Activated CD4-positive, alpha-beta memory T cell treated with anti-CD3 and anti-CD28 coated beads, Interleukin-2, amount 10 ng/mL, durations not matched to agents 7 days and 5 days (primary cell): ENCODE results near the gene SPINK14. TPM values are rescaled to one million over a fixed set of nuclear protein-coding genes. Genes with fewer than 3 reads are reported as not detected.

ENCODE experiments used
- CTCF ChIA-PET: fragments of 350-600 bp; sonication (Branson Sonifier 250); formaldehyde crosslinking; loops from one replicate; lab custom pipeline; 2021; ENCODE audit warnings: antibody characterized with exemption, inconsistent platforms; lab: Charles Lee
- POLR2A ChIA-PET: fragments of 350-600 bp; sonication (Branson Sonifier 250); formaldehyde crosslinking; loops from one replicate; lab custom pipeline; 2021; ENCODE audit warnings: antibody characterized with exemption; lab: Charles Lee
- DNase-seq: peaks from one replicate; pipeline ENCODE4 v3.0.0-alpha.2; 2020
- H3K27ac Mint-ChIP-seq: one replicate; pipeline ENCODE4 v1.8.0; 2021; ENCODE audit warnings: mild to moderate bottlenecking, mixed read lengths
- H3K27me3 Mint-ChIP-seq: one replicate; pipeline ENCODE4 v1.8.0; 2021; ENCODE audit warnings: mixed read lengths
- H3K36me3 Mint-ChIP-seq: one replicate; pipeline ENCODE4 v1.8.0; 2021; ENCODE audit warnings: low read depth, mixed read lengths
- H3K4me1 Mint-ChIP-seq: one replicate; pipeline ENCODE4 v1.8.0; 2021; ENCODE audit warnings: mixed read lengths
- H3K4me3 Mint-ChIP-seq: one replicate; pipeline ENCODE4 v1.8.0; 2021; ENCODE audit warnings: mild to moderate bottlenecking, mixed read lengths
- H3K9me3 Mint-ChIP-seq: one replicate; pipeline ENCODE4 v1.8.0; 2021; ENCODE audit warnings: mixed read lengths
- total RNA-seq, 2 experiments: library from RNA; stranded (reverse); gene quantifications; one replicate each; pipeline ENCODE4 v1.2.3, GENCODE V29; 2021

Gene SPINK14
- not detected for total RNA-seq

- no peaks in the 10 kb centered on the region for H3K36me3 Mint-ChIP-seq
- ChIA-PET CTCF (no interaction called here), POLR2A (no interaction called here)
- H3K9me3 Mint-ChIP-seq = no peaks in the 10 kb centered on the region
- H3K4me3 Mint-ChIP-seq = no peak within 1 kb of the TSS
- peaks cover 9% of the 10 kb centered on the region for H3K27me3 Mint-ChIP-seq
- no peak within 1 kb of the TSS for H3K27ac Mint-ChIP-seq
- DNase-seq = no peak
- H3K4me1 Mint-ChIP-seq = no peaks in the 10 kb centered on the region
Measured at GRCh38 chr5:148168246-148168645, at the start of gene SPINK14. Gene SPINK14, plus strand, starts transcription at chr5:148168546. Its CDS starts 1,187 bp downstream, at chr5:148169733.

GRCh38 chr5:148120317-148120716, 48.0 kb upstream of the SPINK14 start:
- Mint-ChIP-seq H3K4me1 (no peaks in the 10 kb centered on the region), H3K36me3 (no peaks in the 10 kb centered on the region), H3K27me3 (no peaks in the 10 kb centered on the region), H3K27ac (no peak overlapping the region), H3K9me3 (no peaks in the 10 kb centered on the region), H3K4me3 (no peak overlapping the region)
- DNase-seq = no peak
- ChIA-PET CTCF (interaction anchor here (0.7 kb wide), 1 partner anchor 80 kb away, joined by 3 read pairs; no protein-coding TSS in a partner anchor), POLR2A (no interaction called here)

- no peaks in the 10 kb centered on the region for H3K27me3 Mint-ChIP-seq
- no peak for DNase-seq
- no peaks in the 10 kb centered on the region for H3K36me3 Mint-ChIP-seq
- H3K27ac Mint-ChIP-seq = no peak overlapping the region
- ChIA-PET CTCF (no interaction called here), POLR2A (no interaction called here)
- H3K4me1 Mint-ChIP-seq = no peaks in the 10 kb centered on the region
- no peaks in the 10 kb centered on the region for H3K9me3 Mint-ChIP-seq
- H3K4me3 Mint-ChIP-seq = no peak overlapping the region
Measured at GRCh38 chr5:148125641-148126040, 42.7 kb upstream of the SPINK14 start.

GRCh38 chr5:148135091-148136048, 33.0 kb upstream of the SPINK14 start:
- no peaks in the 10 kb centered on the region for H3K36me3 Mint-ChIP-seq
- H3K4me1 Mint-ChIP-seq = no peaks in the 10 kb centered on the region
- DNase-seq = no peak
- H3K27ac Mint-ChIP-seq = no peak overlapping the region
- H3K27me3 Mint-ChIP-seq = no peaks in the 10 kb centered on the region
- no peak overlapping the region for H3K4me3 Mint-ChIP-seq
- CTCF ChIA-PET = no interaction called here
- no peaks in the 10 kb centered on the region for H3K9me3 Mint-ChIP-seq
- POLR2A ChIA-PET = no interaction called here

- DNase-seq = no peak
- POLR2A ChIA-PET = no interaction called here
- no peaks in the 10 kb centered on the region for H3K4me1 Mint-ChIP-seq
- no peaks in the 10 kb centered on the region for H3K27me3 Mint-ChIP-seq
- H3K27ac Mint-ChIP-seq = no peak overlapping the region
- no peaks in the 10 kb centered on the region for H3K9me3 Mint-ChIP-seq
- CTCF ChIA-PET = no interaction called here
- no peaks in the 10 kb centered on the region for H3K36me3 Mint-ChIP-seq
- H3K4me3 Mint-ChIP-seq = no peak overlapping the region
Measured at GRCh38 chr5:148140846-148141245, 27.5 kb upstream of the SPINK14 start.

GRCh38 chr5:148141645-148142044, 26.7 kb upstream of the SPINK14 start:
- H3K4me3 Mint-ChIP-seq = no peak overlapping the region
- no peaks in the 10 kb centered on the region for H3K27me3 Mint-ChIP-seq
- no peaks in the 10 kb centered on the region for H3K9me3 Mint-ChIP-seq
- no peaks in the 10 kb centered on the region for H3K36me3 Mint-ChIP-seq
- POLR2A ChIA-PET = no interaction called here
- CTCF ChIA-PET = no interaction called here
- H3K4me1 Mint-ChIP-seq = no peaks in the 10 kb centered on the region
- DNase-seq = no peak
- H3K27ac Mint-ChIP-seq = no peak overlapping the region

GRCh38 chr5:148145916-148146315, 22.4 kb upstream of the SPINK14 start:
- Mint-ChIP-seq H3K4me3 (no peak overlapping the region), H3K4me1 (no peaks in the 10 kb centered on the region), H3K27ac (no peak overlapping the region), H3K27me3 (peaks cover 1% of the 10 kb centered on the region), H3K36me3 (no peaks in the 10 kb centered on the region), H3K9me3 (no peaks in the 10 kb centered on the region)
- no peak for DNase-seq
- ChIA-PET CTCF (no interaction called here), POLR2A (no interaction called here)

GRCh38 chr5:148146487-148146886, 21.9 kb upstream of the SPINK14 start:
- Mint-ChIP-seq H3K4me1 (no peaks in the 10 kb centered on the region), H3K36me3 (no peaks in the 10 kb centered on the region), H3K4me3 (no peak overlapping the region), H3K9me3 (no peaks in the 10 kb centered on the region), H3K27me3 (peaks cover 1% of the 10 kb centered on the region), H3K27ac (no peak overlapping the region)
- POLR2A ChIA-PET = no interaction called here
- CTCF ChIA-PET = no interaction called here
- no peak for DNase-seq

- Mint-ChIP-seq H3K9me3 (no peaks in the 10 kb centered on the region), H3K27me3 (peaks cover 1% of the 10 kb centered on the region), H3K4me1 (no peaks in the 10 kb centered on the region), H3K36me3 (no peaks in the 10 kb centered on the region), H3K4me3 (no peak overlapping the region), H3K27ac (no peak overlapping the region)
- CTCF ChIA-PET = no interaction called here
- POLR2A ChIA-PET = no interaction called here
- DNase-seq = no peak
Measured at GRCh38 chr5:148147415-148147814, 20.9 kb upstream of the SPINK14 start.

GRCh38 chr5:148151872-148152271, 16.5 kb upstream of the SPINK14 start:
- ChIA-PET CTCF (no interaction called here), POLR2A (no interaction called here)
- Mint-ChIP-seq H3K27ac (no peak overlapping the region), H3K4me1 (no peaks in the 10 kb centered on the region), H3K9me3 (no peaks in the 10 kb centered on the region), H3K4me3 (no peak overlapping the region), H3K36me3 (no peaks in the 10 kb centered on the region), H3K27me3 (peaks cover 1% of the 10 kb centered on the region)
- no peak for DNase-seq

- no peak for DNase-seq
- Mint-ChIP-seq H3K27ac (no peak overlapping the region), H3K36me3 (no peaks in the 10 kb centered on the region), H3K9me3 (no peaks in the 10 kb centered on the region), H3K4me1 (no peaks in the 10 kb centered on the region), H3K27me3 (peaks cover 1% of the 10 kb centered on the region), H3K4me3 (no peak overlapping the region)
- ChIA-PET CTCF (no interaction called here), POLR2A (no interaction called here)
Measured at GRCh38 chr5:148152781-148153180, 15.6 kb upstream of the SPINK14 start.

- H3K9me3 Mint-ChIP-seq = no peaks in the 10 kb centered on the region
- no peaks in the 10 kb centered on the region for H3K36me3 Mint-ChIP-seq
- H3K4me3 Mint-ChIP-seq = no peak overlapping the region
- no peak overlapping the region for H3K27ac Mint-ChIP-seq
- H3K27me3 Mint-ChIP-seq = no peaks in the 10 kb centered on the region
- no peaks in the 10 kb centered on the region for H3K4me1 Mint-ChIP-seq
- ChIA-PET POLR2A (no interaction called here), CTCF (no interaction called here)
- DNase-seq = no peak
Measured at GRCh38 chr5:148156609-148157008, 11.7 kb upstream of the SPINK14 start.

- Mint-ChIP-seq H3K27me3 (peaks cover 3% of the 10 kb centered on the region), H3K4me1 (no peaks in the 10 kb centered on the region), H3K27ac (no peak overlapping the region), H3K9me3 (no peaks in the 10 kb centered on the region), H3K36me3 (no peaks in the 10 kb centered on the region), H3K4me3 (no peak overlapping the region)
- no peak for DNase-seq
- CTCF ChIA-PET = no interaction called here
- POLR2A ChIA-PET = no interaction called here
Measured at GRCh38 chr5:148162038-148162437, 6.3 kb upstream of the SPINK14 start.

GRCh38 chr5:148163345-148163744, 5.0 kb upstream of the SPINK14 start:
- CTCF ChIA-PET = no interaction called here
- Mint-ChIP-seq H3K9me3 (no peaks in the 10 kb centered on the region), H3K4me3 (no peak overlapping the region), H3K36me3 (no peaks in the 10 kb centered on the region), H3K27me3 (peaks cover 3% of the 10 kb centered on the region), H3K4me1 (no peaks in the 10 kb centered on the region), H3K27ac (no peak overlapping the region)
- POLR2A ChIA-PET = no interaction called here
- DNase-seq = no peak
